HG03460 (cell line): ENCODE results near the gene HS3ST4.

Source experiments
- ATAC-seq: cut with Tn5 transposase; IDR thresholded peaks from one replicate; pipeline ENCODE4 v1.9.1; 2021; ENCODE audit not compliant: unreplicated experiment

HS3ST4 gene

GRCh38 chr16:26158142-26158759, 466.5 kb downstream of the HS3ST4 start:
- ATAC-seq: no peak

DNA sequence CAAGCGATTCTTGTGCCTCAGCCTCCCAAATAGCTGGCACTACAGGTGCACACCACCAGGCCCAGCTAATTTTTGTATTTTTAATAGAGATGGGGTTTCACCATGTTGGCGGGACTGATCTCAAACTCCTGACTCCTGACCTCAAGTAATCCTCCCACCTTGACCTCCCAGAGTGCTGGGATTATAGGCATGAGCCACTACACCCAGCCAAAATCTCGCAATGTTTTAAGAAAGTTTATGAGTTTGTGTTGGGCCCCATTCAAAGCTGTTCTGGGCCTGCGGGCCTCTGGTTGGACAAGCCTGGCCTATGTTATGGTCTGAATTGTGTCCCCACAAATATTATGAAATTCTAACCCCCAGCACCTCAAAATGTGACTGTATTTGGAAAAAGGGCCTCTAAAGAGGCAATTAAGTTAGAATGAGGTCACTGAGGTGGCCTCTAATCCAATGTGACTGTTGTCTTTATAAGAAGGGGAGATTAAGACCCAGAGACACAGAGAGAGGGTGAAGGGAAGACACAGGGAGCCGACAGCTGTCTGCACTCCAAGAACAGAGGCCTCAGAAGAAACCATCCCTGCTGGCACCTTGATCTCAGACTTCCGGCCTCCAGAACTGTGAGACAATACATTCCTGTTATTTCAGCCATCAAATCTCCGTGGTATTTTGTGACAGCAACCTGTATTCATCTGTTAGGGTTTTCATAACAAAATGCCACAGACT, 469.9 kb downstream of the HS3ST4 start:
- ATAC-seq: no peak

- no peak for ATAC-seq
Measured at GRCh38 chr16:26169473-26169872, 477.7 kb downstream of the HS3ST4 start.

DNA sequence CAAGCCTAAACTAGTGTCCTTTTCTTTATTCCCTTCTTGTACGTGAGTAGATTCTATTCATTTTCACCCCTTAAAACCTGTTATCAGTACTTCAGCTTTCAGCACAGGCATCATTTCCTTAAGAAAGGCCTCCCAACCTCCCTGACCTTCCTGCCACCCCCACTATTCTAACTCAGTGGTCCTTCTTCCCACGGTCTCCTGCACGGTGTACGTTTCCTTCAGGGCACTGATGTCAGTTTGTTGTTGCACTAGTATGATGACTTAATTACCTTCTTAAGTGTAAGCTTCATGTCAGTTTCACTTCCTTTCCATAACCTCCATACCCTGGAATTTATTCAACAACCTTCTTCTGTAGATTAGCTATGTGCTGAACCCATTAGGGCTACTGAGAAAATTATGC, 484.2 kb downstream of the HS3ST4 start:
- no peak for ATAC-seq

DNA sequence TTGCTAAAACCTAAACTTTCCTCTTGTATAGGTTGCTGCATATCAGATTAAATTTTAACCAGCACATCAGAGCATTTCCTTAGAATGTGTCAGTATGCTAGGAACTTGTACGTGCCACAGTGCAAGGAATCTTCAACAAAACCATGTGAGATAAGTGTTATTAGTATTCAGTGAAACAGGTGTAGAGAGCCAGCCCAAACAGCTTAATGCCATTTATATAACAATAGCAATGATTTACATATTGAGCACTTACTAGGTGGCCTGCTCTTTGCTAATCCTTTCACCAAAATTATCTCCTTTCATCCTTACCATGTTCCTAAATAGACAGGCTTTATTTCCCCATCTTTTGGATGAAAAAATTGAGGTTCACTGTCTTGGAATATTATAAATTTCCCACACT, 485.7 kb downstream of the HS3ST4 start:
- ATAC-seq: no peak

- ATAC-seq: no peak
Measured at GRCh38 chr16:26178298-26178697, 486.5 kb downstream of the HS3ST4 start.

GRCh38 chr16:26186091-26186615, 494.4 kb downstream of the HS3ST4 start:
- ATAC-seq: no peak
